HCT116 (cell line): ENCODE data around the gene ATP13A4. TPM values are rescaled to one million over a fixed set of nuclear protein-coding genes. Genes with fewer than 3 reads are reported as not detected.

Experiments used
- ATAC-seq: fragments of 200-7000 bp; cut with Tn5 transposase; 2 replicates; pipeline ENCODE4 v1.9.1; 2020; ENCODE audit warnings: mild to moderate bottlenecking, moderate library complexity
- BruUV-seq: library from RNA; stranded (reverse); fragments of 400-500 nt; replicated peaks from 2 replicates; lab custom pipeline; 2021; lab: Mats Ljungman, UMichigan
- CTCF ChIA-PET: fragments of 300-600 bp; sonication (Branson Sonifier 250); formaldehyde crosslinking; loops from one replicate; lab custom pipeline; 2021; ENCODE audit warnings: antibody characterized with exemption; lab: Charles Lee
- POLR2A ChIA-PET: fragments of 300-600, 350-600 bp; sonication (Branson Sonifier 250); formaldehyde crosslinking; loops from one replicate; lab custom pipeline; 2021; ENCODE audit warnings: antibody characterized with exemption; lab: Charles Lee
- RAD21 ChIA-PET, 2 experiments: fragments of 300-600 bp; sonication (Branson Sonifier 250); formaldehyde crosslinking; loops; one replicate each; lab custom pipeline; 2023; ENCODE audit warnings: low total read pairs in 2 of 2; ENCODE audit not compliant: uncharacterized antibody in 2 of 2, unreplicated experiment in 2 of 2, low non-redundant PET in 1 of 2; lab: Charles Lee
- DNase-seq: peaks from one replicate; pipeline ENCODE4 v3.0.0-alpha.2; 2010; ENCODE audit warnings: low read depth, low spot score
- H2AFZ ChIP-seq: fragments of 200-600 bp; shearing (Covaris generic), sonication (generic); 2 replicates; pipeline ENCODE4 v1.6.1; 2017; ENCODE audit warnings: low read depth, mixed run types, mixed read lengths, antibody characterized with exemption, low read length; ENCODE audit not compliant: poor library complexity, severe bottlenecking
- H3K27ac ChIP-seq: 2 replicates; pipeline ENCODE4 v1.5.1; 2012; ENCODE audit warnings: low read depth, low read length
- H3K27me3 ChIP-seq: fragments of 200-600 bp; sonication (generic); 2 replicates; pipeline ENCODE4 v1.6.1; 2016; ENCODE audit warnings: mixed run types, low read length, mixed read lengths; ENCODE audit not compliant: insufficient read depth
- H3K36me3 ChIP-seq, 2 experiments: fragments of 200-500 bp in 1 of 2; fragments of 200-600 bp in 1 of 2; sonication (Bioruptor generic) in 1 of 2; sonication (generic) in 1 of 2; 2 replicates each; pipeline versions ENCODE4 v1.5.1 to v1.6.1; 2014 to 2016; ENCODE audit warnings: low read length in 2 of 2, inconsistent platforms in 1 of 2, mixed read lengths in 1 of 2, mixed run types in 1 of 2; ENCODE audit not compliant: insufficient read depth in 2 of 2, control insufficient read depth in 1 of 2
- H3K4me1 ChIP-seq, 2 experiments: fragments of 200-600 bp in 1 of 2; sonication (generic) in 1 of 2; 2 replicates each; pipeline versions ENCODE4 v1.5.1 to v1.6.1; 2012 to 2017; ENCODE audit warnings: low read length in 2 of 2, inconsistent platforms in 1 of 2, mild to moderate bottlenecking in 1 of 2, mixed read lengths in 1 of 2, mixed run types in 1 of 2, moderate library complexity in 1 of 2; ENCODE audit not compliant: insufficient read depth in 2 of 2, control insufficient read depth in 1 of 2
- H3K4me2 ChIP-seq: fragments of 200-600 bp; sonication (generic); 2 replicates; pipeline ENCODE4 v1.6.1; 2017; ENCODE audit warnings: mixed run types, low read length, mixed read lengths
- H3K4me3 ChIP-seq, 2 experiments: fragments of 200-600 bp in 1 of 2; sonication (generic) in 1 of 2; replicated peaks in 1 of 2; 2 replicates each; pipeline ENCODE4 v1.5.1; 2011 to 2016; ENCODE audit warnings: low read length in 2 of 2, control low read depth in 1 of 2, low read depth in 1 of 2, mild to moderate bottlenecking in 1 of 2, mixed read lengths in 1 of 2, mixed run types in 1 of 2
- H3K79me2 ChIP-seq: fragments of 200-600 bp; sonication (generic); 2 replicates; pipeline ENCODE4 v1.6.1; 2017; ENCODE audit warnings: mild to moderate bottlenecking, mixed run types, low read length, moderate library complexity, mixed read lengths; ENCODE audit not compliant: insufficient read depth
- H3K9ac ChIP-seq: fragments of 200-600 bp; sonication (generic); 2 replicates; pipeline ENCODE4 v1.6.1; 2016; ENCODE audit warnings: low read length, mixed read lengths
- H3K9me2 ChIP-seq: fragments of 200-600 bp; sonication (generic), shearing (Covaris generic); 2 replicates; pipeline ENCODE4 v1.6.1; 2017; ENCODE audit warnings: mixed run types, mild to moderate bottlenecking, moderate library complexity; ENCODE audit not compliant: insufficient read depth
- H3K9me3 ChIP-seq, 2 experiments: fragments of 200-500 bp in 1 of 2; fragments of 200-600 bp in 1 of 2; sonication (Bioruptor generic) in 1 of 2; sonication (generic) in 1 of 2; 2 replicates each; pipeline ENCODE4 v1.6.1; 2014 to 2017; ENCODE audit warnings: low read length in 2 of 2, mixed read lengths in 2 of 2, inconsistent platforms in 1 of 2, low read depth in 1 of 2, mild to moderate bottlenecking in 1 of 2, mixed run types in 1 of 2, moderate library complexity in 1 of 2; ENCODE audit not compliant: control insufficient read depth in 1 of 2, insufficient read depth in 1 of 2
- H4K20me1 ChIP-seq: fragments of 200-600 bp; sonication (generic), shearing (Covaris generic); 2 replicates; pipeline ENCODE4 v1.6.1; 2017; ENCODE audit warnings: mixed run types, mild to moderate bottlenecking, moderate library complexity; ENCODE audit not compliant: insufficient read depth
- CBX3 ChIP-seq: IDR thresholded peaks from 2 replicates; pipeline ENCODE4 v1.6.1; 2012; ENCODE audit warnings: low read depth
- CEBPB ChIP-seq: IDR thresholded peaks from 2 replicates; pipeline ENCODE4 v1.6.1; 2012; ENCODE audit warnings: low read depth
- ELF1 ChIP-seq: IDR thresholded peaks from 2 replicates; pipeline ENCODE4 v1.6.1; 2012; ENCODE audit warnings: low read depth, borderline replicate concordance
- EZH2 ChIP-seq: fragments of 200-600 bp; sonication (generic); IDR thresholded peaks from 2 replicates; pipeline ENCODE4 v1.6.1; 2017; ENCODE audit warnings: antibody characterized with exemption, mixed run types
- FOSL1 ChIP-seq: IDR thresholded peaks from 2 replicates; pipeline ENCODE4 v1.6.1; 2012; ENCODE audit warnings: low read depth
- SIN3A ChIP-seq: IDR thresholded peaks from 2 replicates; pipeline ENCODE4 v1.6.1; 2012; ENCODE audit warnings: low read depth
- TCF7L2 ChIP-seq: IDR thresholded peaks from 2 replicates; pipeline ENCODE4 v1.7.0; 2011; ENCODE audit warnings: borderline replicate concordance, inconsistent platforms; ENCODE audit not compliant: insufficient read depth, insufficient read length; ENCODE audit errors: extremely low read depth
- intact Hi-C: fragments of 100-400 bp; cut with micrococcal nuclease; formaldehyde crosslinking; loops from 2 replicates; pipeline ENCODE4 v1.10.0; 2022
- total RNA-seq: library from RNA; stranded (reverse); gene quantifications from one replicate; pipeline ENCODE4 v1.2.1, GENCODE V29; 2021; ENCODE audit not compliant: unreplicated experiment
- TF ChIP-seq, protein P1 (sequence below), 3 experiments: fragments of 200-600 bp in 1 of 3; sonication (generic) in 1 of 3; IDR thresholded peaks in 2 of 3; conservative IDR thresholded peaks in 1 of 3; 2 replicates each; pipeline ENCODE4 v1.5.1; 2012 to 2017; ENCODE audit warnings: low read depth in 2 of 3, low read length in 2 of 3, antibody characterized with exemption in 1 of 3, borderline replicate concordance in 1 of 3, control low read depth in 1 of 3, mild to moderate bottlenecking in 1 of 3, mixed read lengths in 1 of 3, mixed run types in 1 of 3, moderate library complexity in 1 of 3; ENCODE audit not compliant: insufficient read depth in 1 of 3
- TF ChIP-seq, protein P2 (sequence below): IDR thresholded peaks from 2 replicates; pipeline ENCODE4 v1.6.1; 2012
- TF ChIP-seq, protein P3 (sequence below): IDR thresholded peaks from 2 replicates; pipeline ENCODE4 v1.6.1; 2012

Gene ATP13A4
- total RNA-seq, 1 experiment from 2014 or later, result 0.15 TPM

DNA sequence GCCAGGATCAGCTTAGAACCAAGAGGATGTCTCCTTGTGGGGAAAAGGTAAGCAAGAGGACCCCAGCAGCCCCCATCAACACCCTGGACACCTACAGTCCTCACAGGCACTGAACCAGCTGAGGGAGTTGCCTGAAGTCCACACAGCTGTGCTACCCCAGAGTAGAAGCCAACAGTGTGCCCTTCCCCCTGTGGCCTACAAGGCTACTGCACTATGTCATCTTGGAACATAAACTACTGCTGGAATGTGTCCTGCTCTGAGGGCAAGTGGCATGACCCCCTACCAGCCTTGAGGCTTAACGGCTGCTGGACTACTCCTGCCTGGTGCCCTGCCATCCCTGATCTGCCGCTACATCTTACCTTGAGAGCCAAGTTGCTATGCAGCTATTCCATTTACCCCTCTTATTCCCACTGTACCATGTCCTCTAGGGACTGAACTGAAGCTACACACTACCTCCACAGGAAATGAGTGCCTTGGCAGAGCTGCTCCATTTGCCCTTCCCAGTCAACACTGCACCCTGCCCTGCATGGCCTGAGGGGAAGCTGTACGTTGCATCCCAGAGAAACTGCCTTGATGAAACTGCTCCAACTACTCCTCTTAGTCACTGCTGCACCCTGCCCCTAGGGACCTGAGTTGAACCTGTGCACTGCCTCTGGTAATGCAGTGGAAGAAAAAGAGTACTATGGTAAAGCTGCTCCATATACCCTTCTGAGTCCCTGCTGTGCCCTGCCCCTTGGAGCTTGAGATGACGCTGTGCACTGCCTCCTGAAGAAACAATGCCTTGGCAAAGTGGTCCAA is 135.9 kb downstream of the ATP13A4 start:
- no peak overlapping the region for H3K4me3 ChIP-seq
- ChIA-PET RAD21 (no interaction called here), POLR2A (no interaction called here), CTCF (no interaction called here)
- H3K9me3 ChIP-seq, result no peaks in the 10 kb centered on the region
- no peak overlapping the region for H3K4me2 ChIP-seq
- DNase-seq (no peak), ATAC-seq (no peak)
- H3K27ac ChIP-seq, result no peak overlapping the region
- BruUV-seq, result no TSS peak
- H3K4me1 ChIP-seq, result no peaks in the 10 kb centered on the region
- intact Hi-C loops, result no loop called here
- H4K20me1 ChIP-seq, result no peaks in the 10 kb centered on the region
- H3K9ac ChIP-seq, result no peak overlapping the region
- no peaks in the 10 kb centered on the region for H3K9me2 ChIP-seq
- H3K27me3 ChIP-seq, result no peaks in the 10 kb centered on the region
- H2AFZ ChIP-seq, result no peak overlapping the region
- no peaks in the 10 kb centered on the region for H3K79me2 ChIP-seq
- H3K36me3 ChIP-seq, result no peaks in the 10 kb centered on the region
- TF ChIP-seq CEBPB (no peak), EZH2 (no peak), FOSL1 (no peak), CBX3 (no peak), TCF7L2 (no peak), SIN3A (no peak), ELF1 (no peak)
- TF ChIP-seq, protein P1, sequence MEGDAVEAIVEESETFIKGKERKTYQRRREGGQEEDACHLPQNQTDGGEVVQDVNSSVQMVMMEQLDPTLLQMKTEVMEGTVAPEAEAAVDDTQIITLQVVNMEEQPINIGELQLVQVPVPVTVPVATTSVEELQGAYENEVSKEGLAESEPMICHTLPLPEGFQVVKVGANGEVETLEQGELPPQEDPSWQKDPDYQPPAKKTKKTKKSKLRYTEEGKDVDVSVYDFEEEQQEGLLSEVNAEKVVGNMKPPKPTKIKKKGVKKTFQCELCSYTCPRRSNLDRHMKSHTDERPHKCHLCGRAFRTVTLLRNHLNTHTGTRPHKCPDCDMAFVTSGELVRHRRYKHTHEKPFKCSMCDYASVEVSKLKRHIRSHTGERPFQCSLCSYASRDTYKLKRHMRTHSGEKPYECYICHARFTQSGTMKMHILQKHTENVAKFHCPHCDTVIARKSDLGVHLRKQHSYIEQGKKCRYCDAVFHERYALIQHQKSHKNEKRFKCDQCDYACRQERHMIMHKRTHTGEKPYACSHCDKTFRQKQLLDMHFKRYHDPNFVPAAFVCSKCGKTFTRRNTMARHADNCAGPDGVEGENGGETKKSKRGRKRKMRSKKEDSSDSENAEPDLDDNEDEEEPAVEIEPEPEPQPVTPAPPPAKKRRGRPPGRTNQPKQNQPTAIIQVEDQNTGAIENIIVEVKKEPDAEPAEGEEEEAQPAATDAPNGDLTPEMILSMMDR (IDR thresholded peaks at IDR 0.05 in 2 of 3, conservative IDR thresholded peaks at IDR 0.05 in 1 of 3; ENCODE audit: borderline replicate concordance in 1 of 3, insufficient read depth in 1 of 3, low read depth in 2 of 3, low read length in 2 of 3), result no peak
- TF ChIP-seq, protein P2, sequence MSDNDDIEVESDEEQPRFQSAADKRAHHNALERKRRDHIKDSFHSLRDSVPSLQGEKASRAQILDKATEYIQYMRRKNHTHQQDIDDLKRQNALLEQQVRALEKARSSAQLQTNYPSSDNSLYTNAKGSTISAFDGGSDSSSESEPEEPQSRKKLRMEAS, result no peak
- TF ChIP-seq, protein P3, sequence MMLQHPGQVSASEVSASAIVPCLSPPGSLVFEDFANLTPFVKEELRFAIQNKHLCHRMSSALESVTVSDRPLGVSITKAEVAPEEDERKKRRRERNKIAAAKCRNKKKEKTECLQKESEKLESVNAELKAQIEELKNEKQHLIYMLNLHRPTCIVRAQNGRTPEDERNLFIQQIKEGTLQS, result no peak
